GM08714 (cell line): ENCODE data around the gene NPHS1.
"Not testable (repeated sequence)": the region's sequence is repeated elsewhere in the genome, so short reads cannot be mapped to it uniquely, and the experiment has no call there.

Source experiments
- H3K4me3 ChIP-seq: fragments of 200-500 bp; sonication (Bioruptor generic); 2 replicates; pipeline ENCODE4 v1.5.1; 2014; ENCODE audit warnings: mild to moderate bottlenecking, low read length, inconsistent platforms
- ZNF274 ChIP-seq: IDR thresholded peaks from 2 replicates; pipeline ENCODE4 v1.6.1; 2012; ENCODE audit warnings: mild to moderate bottlenecking, low read depth, low read length

The NPHS1 gene

GRCh38 chr19:35887197-35887596 lies 34.9 kb upstream of the NPHS1 start:
- TF ChIP-seq ZNF274 = no peak
- H3K4me3 ChIP-seq = no peak overlapping the region

GRCh38 chr19:35885904-35886303 lies 33.6 kb upstream of the NPHS1 start:
- TF ChIP-seq ZNF274 = no peak
- no peak overlapping the region for H3K4me3 ChIP-seq

GRCh38 chr19:35885225-35885738 lies 33.0 kb upstream of the NPHS1 start:
- H3K4me3 ChIP-seq = no peak overlapping the region
- no peak for TF ChIP-seq ZNF274

GRCh38 chr19:35883882-35884281 lies 31.6 kb upstream of the NPHS1 start:
- no peak for TF ChIP-seq ZNF274
- no peak overlapping the region for H3K4me3 ChIP-seq

- H3K4me3 ChIP-seq = no peak overlapping the region
- no peak for TF ChIP-seq ZNF274
Observed at GRCh38 chr19:35882114-35882832, 30.0 kb upstream of the NPHS1 start.

- no peak for TF ChIP-seq ZNF274
- no peak overlapping the region for H3K4me3 ChIP-seq
Observed at GRCh38 chr19:35879770-35880317, 27.5 kb upstream of the NPHS1 start.

- TF ChIP-seq ZNF274 = no peak
- no peak overlapping the region for H3K4me3 ChIP-seq
Observed at GRCh38 chr19:35879068-35879467, 26.8 kb upstream of the NPHS1 start.

- H3K4me3 ChIP-seq = no peak overlapping the region
- no peak for TF ChIP-seq ZNF274
Observed at GRCh38 chr19:35874392-35874930, 22.2 kb upstream of the NPHS1 start.

- no peak overlapping the region for H3K4me3 ChIP-seq
- TF ChIP-seq ZNF274 = no peak
Observed at GRCh38 chr19:35872180-35872579, 19.9 kb upstream of the NPHS1 start.

GRCh38 chr19:35871611-35872010 lies 19.3 kb upstream of the NPHS1 start:
- no peak for TF ChIP-seq ZNF274
- no peak overlapping the region for H3K4me3 ChIP-seq

GRCh38 chr19:35870798-35871197 lies 18.5 kb upstream of the NPHS1 start:
- TF ChIP-seq ZNF274 = no peak
- H3K4me3 ChIP-seq = no peak overlapping the region

GRCh38 chr19:35870124-35870736 lies 17.9 kb upstream of the NPHS1 start:
- H3K4me3 ChIP-seq = not testable (repeated sequence)

- H3K4me3 ChIP-seq = no peak overlapping the region; the same call in 1 of the 2 replicates
- TF ChIP-seq ZNF274 = no peak
Observed at GRCh38 chr19:35869327-35870123, 17.2 kb upstream of the NPHS1 start.

- no peak for TF ChIP-seq ZNF274
Observed at GRCh38 chr19:35868823-35869326, 16.6 kb upstream of the NPHS1 start.

More at GRCh38 chr19:35868823-35869326, 16.6 kb upstream of the NPHS1 start:
- H3K4me3 ChIP-seq = peak overlapping the region; percentile 22; the same call in 1 of the 2 replicates
